T-helper 1 cell treated with Interleukin-12 subunit alpha and Interleukin-12 subunit beta and Interleukin-4 antibody, amounts not matched to agents 30 μg/mL and 1 μg/mL, for 36 hours (primary cell): ENCODE measurements around the gene DOCK2.
"Not testable (repeated sequence)": the region's sequence is repeated elsewhere in the genome, so short reads cannot be mapped to it uniquely, and the experiment has no call there.

ENCODE experiments used
- H3K27ac Mint-ChIP-seq: one replicate; pipeline ENCODE4 v1.8.0; 2021; ENCODE audit warnings: mild to moderate bottlenecking, mixed read lengths
- H3K27me3 Mint-ChIP-seq: one replicate; pipeline ENCODE4 v1.8.0; 2021; ENCODE audit warnings: low read depth, mixed read lengths
- H3K36me3 Mint-ChIP-seq: one replicate; pipeline ENCODE4 v1.8.0; 2021; ENCODE audit warnings: low read depth, mixed read lengths
- H3K4me1 Mint-ChIP-seq: one replicate; pipeline ENCODE4 v1.8.0; 2021; ENCODE audit warnings: low read depth, mixed read lengths
- H3K4me3 Mint-ChIP-seq: one replicate; pipeline ENCODE4 v1.8.0; 2021; ENCODE audit warnings: mild to moderate bottlenecking, moderate library complexity, mixed read lengths
- H3K9me3 Mint-ChIP-seq: one replicate; pipeline ENCODE4 v1.8.0; 2021; ENCODE audit warnings: mixed read lengths

The DOCK2 gene

GRCh38 chr5:169756071-169756765 is 119.1 kb downstream of the DOCK2 start:
- H3K9me3 Mint-ChIP-seq, result no peaks in the 10 kb centered on the region
- peaks cover 14% of the 10 kb centered on the region for H3K4me1 Mint-ChIP-seq
- no peaks in the 10 kb centered on the region for H3K27me3 Mint-ChIP-seq
- peaks cover 42% of the 10 kb centered on the region for H3K36me3 Mint-ChIP-seq
- H3K27ac Mint-ChIP-seq, result peak overlapping the region; percentile 15
- no peak overlapping the region for H3K4me3 Mint-ChIP-seq

DNA sequence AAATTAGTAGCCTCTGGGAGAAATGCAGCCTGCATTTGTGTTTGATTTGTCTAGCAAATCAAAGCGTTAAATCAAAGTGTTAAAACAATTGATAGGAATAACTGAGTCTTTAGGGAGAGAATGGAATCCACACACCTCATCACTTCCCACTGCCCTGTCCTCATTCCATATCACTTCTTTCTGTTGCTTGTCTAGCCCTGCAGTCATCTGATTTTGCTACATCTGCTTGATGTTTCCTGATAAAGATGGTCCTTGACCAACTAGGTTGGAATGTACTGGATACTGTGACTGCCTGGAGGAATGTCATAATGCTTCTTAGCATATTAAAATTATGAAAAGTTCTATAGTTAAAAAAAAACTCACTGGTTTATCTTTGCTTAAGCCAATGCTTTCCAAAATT is 119.9 kb downstream of the DOCK2 start:
- Mint-ChIP-seq H3K9me3 (no peaks in the 10 kb centered on the region), H3K36me3 (peaks cover 41% of the 10 kb centered on the region), H3K4me1 (peaks cover 7% of the 10 kb centered on the region), H3K27me3 (no peaks in the 10 kb centered on the region), H3K27ac (no peak overlapping the region), H3K4me3 (no peak overlapping the region)

DNA sequence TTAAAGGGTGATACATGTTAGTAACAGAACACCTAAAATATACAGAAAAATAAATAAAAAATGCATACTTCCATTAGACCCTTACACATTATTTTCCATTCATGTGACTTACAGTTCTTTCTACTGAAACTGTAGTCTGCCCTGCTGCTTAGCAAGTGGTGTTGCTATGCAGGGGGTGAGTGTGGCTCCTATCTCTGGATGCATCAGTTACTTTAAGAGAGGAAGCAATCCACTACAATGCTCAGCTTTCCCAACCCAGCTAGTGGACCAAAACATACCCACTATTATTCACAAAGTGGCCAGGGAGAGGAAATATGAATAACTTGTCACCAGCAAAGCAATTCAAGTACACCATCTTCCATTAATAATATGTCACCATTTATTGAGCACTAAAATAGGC is 121.8 kb downstream of the DOCK2 start:
- Mint-ChIP-seq H3K36me3 (peaks cover 47% of the 10 kb centered on the region), H3K4me3 (no peak overlapping the region), H3K4me1 (peaks cover 4% of the 10 kb centered on the region), H3K27me3 (no peaks in the 10 kb centered on the region), H3K27ac (no peak overlapping the region), H3K9me3 (no peaks in the 10 kb centered on the region)

DNA sequence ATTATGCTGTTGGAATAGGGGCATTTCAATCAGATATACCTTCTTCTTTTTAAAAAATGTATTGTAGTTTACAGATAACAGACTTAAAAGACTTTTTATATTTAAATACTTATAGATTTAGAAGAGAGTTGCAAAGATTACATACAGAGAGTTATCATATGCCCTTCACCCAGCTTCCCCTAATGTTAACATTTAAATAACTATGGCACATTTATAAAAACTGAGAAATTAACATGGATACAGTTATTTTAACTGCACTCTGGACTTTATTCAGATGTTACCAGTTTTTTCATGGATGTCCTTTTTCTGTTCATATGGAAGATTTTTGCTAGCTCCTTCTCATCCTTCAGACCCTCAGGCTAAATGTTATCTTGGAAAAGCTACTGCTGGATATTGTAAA is 123.2 kb downstream of the DOCK2 start:
- H3K27me3 Mint-ChIP-seq, result no peaks in the 10 kb centered on the region
- no peaks in the 10 kb centered on the region for H3K9me3 Mint-ChIP-seq
- peaks cover 4% of the 10 kb centered on the region for H3K4me1 Mint-ChIP-seq
- no peak overlapping the region for H3K4me3 Mint-ChIP-seq
- H3K36me3 Mint-ChIP-seq, result peaks cover 49% of the 10 kb centered on the region
- no peak overlapping the region for H3K27ac Mint-ChIP-seq

DNA sequence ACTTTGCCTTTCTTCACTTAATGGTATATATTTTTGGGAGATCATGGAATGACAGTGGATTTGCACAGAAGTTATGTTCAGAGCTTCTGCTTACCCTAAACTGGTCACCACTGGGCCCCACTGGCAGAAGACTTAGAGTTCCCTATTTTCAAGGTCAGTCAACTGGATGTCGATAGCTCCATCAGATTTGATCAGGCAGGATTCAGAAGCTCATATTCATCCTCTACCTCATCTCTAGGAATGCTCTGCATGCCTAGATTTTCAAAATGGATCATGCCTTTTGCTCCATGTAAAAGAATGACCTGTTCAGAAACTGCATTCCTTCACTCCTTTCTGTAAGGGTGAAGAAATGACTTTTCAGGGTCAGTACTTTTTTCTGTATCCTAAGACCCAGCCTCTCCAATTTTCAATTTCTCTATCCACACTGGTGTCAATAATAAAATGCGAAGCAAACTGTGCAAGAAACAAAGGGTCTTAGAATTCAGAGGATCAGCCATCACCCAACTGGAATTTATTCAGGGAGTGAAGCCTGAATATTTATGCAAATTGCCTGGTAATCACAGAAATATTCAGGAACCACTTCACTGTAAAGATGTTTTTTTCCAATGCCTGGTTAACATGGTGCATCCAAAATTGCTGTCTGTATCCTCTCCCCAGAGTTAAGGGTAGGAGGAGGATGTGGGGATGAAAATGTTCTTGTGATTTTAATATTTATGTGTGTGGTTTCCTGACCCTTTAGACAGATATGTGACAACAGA is 125.4 kb downstream of the DOCK2 start:
- H3K4me1 Mint-ChIP-seq, result peaks cover 2% of the 10 kb centered on the region
- H3K27ac Mint-ChIP-seq, result no peak overlapping the region
- H3K27me3 Mint-ChIP-seq, result no peaks in the 10 kb centered on the region
- no peak overlapping the region for H3K4me3 Mint-ChIP-seq
- H3K36me3 Mint-ChIP-seq, result peaks cover 57% of the 10 kb centered on the region
- no peaks in the 10 kb centered on the region for H3K9me3 Mint-ChIP-seq

DNA sequence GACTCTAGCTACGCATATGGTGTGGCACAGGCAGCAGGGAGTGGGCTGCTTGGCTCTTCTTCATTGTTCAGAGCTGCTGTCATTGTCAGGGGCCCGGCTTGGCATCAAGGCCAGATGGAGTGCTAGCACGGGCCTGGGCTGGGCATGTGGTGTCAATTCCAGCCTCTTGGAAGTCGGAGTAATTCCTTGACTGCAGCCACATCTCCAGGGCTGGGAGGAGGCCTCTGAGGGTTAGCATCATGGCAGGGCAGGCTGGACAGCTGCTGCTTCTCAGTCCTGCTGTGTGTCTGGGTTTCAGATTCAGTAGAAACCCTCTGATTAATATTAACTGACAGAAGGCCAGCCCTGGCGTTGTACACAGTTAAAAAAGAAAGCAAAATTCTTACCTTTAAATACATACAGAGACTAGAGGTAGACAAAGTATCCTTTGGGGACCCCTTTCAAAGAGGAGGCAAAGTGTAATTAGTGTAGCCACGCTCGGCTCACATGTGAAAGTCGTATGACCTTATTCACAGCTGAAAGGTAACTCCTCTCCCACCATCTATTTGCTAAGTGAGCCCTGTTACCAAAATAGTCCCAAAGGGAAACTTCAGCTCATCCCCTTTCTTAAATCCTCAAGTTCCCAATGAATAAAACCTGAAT is 126.4 kb downstream of the DOCK2 start:
- Mint-ChIP-seq H3K4me1 (peaks cover 4% of the 10 kb centered on the region), H3K36me3 (peaks cover 59% of the 10 kb centered on the region), H3K27ac (no peak overlapping the region), H3K27me3 (no peaks in the 10 kb centered on the region), H3K4me3 (no peak overlapping the region), H3K9me3 (no peaks in the 10 kb centered on the region)

- Mint-ChIP-seq H3K9me3 (no peaks in the 10 kb centered on the region), H3K27me3 (no peaks in the 10 kb centered on the region), H3K4me3 (no peak overlapping the region), H3K4me1 (peaks cover 6% of the 10 kb centered on the region), H3K27ac (no peak overlapping the region), H3K36me3 (peaks cover 62% of the 10 kb centered on the region)
Measured at GRCh38 chr5:169764018-169764378, 126.9 kb downstream of the DOCK2 start.

GRCh38 chr5:169765176-169765996 is 128.3 kb downstream of the DOCK2 start:
- Mint-ChIP-seq H3K4me3 (no peak overlapping the region), H3K9me3 (no peaks in the 10 kb centered on the region), H3K4me1 (peaks cover 6% of the 10 kb centered on the region), H3K27me3 (no peaks in the 10 kb centered on the region), H3K27ac (no peak overlapping the region), H3K36me3 (peaks cover 60% of the 10 kb centered on the region)

DNA sequence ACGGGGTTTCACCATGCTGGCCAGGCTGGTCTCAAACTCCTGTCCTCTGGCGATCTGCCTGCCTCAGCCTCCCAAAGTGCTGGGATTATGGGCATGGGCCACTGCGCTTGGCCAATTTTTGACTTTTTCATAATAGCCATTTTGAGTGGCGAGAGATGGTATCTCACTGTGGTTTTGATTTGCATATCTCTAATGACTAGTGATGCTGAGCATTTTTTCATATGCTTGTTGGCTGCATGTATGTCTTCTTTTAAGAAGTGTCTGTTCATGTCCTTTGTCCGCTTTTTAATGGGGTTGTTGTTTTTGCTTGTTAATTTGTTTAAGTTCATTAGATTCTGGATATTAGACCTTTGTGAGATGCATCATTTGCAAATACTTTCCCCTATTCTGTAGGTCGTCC is 129.9 kb downstream of the DOCK2 start:
- H3K4me1 Mint-ChIP-seq, H3K4me3 Mint-ChIP-seq, H3K9me3 Mint-ChIP-seq, H3K27ac Mint-ChIP-seq, H3K27me3 Mint-ChIP-seq: not testable (repeated sequence)
- peaks cover 52% of the 10 kb centered on the region for H3K36me3 Mint-ChIP-seq

GRCh38 chr5:169767938-169768337 is 130.9 kb downstream of the DOCK2 start:
- Mint-ChIP-seq H3K27ac (no peak overlapping the region), H3K36me3 (peaks cover 46% of the 10 kb centered on the region), H3K27me3 (no peaks in the 10 kb centered on the region), H3K4me3 (no peak overlapping the region), H3K4me1 (peaks cover 6% of the 10 kb centered on the region), H3K9me3 (no peaks in the 10 kb centered on the region)

DNA sequence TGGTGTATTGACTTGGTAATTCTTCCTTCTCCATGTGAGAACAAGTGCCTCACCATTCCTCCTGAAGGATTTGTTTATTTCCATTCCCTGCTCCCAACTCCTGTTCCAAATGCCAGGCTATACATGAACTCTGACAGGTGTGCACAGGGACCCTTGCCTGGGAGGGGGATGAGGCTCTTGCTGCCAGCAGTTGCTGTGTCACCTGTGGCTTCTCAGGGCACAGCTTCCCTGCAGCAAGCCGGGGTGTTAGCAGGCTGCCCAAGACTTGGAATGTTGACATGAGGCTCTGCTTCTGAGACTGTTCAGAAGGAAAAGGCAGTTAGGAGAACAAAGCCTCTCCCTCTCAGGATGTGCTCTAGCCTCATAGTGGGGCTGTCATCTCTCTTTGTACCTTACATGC is 131.3 kb downstream of the DOCK2 start:
- Mint-ChIP-seq H3K27me3 (no peaks in the 10 kb centered on the region), H3K4me3 (no peak overlapping the region), H3K4me1 (peaks cover 6% of the 10 kb centered on the region), H3K27ac (no peak overlapping the region), H3K9me3 (no peaks in the 10 kb centered on the region), H3K36me3 (peaks cover 42% of the 10 kb centered on the region)

DNA sequence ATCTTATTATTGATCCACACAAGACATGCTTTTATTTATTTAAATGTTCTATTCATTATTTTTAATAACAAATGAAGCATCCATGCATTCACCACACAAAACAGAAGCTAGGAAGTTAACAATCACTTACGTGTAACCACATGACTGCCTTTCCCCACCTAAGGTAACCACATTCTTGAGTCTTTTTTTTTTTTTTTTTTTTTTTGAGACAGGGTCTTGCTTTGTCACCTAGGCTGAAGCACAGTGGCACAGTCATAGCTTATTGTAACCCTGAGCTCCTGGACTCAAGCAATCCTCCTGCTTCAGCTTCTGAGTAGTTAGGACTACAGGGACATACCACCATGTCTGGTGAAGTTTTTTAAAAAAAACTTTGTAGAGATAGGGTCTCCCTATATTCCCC is 133.0 kb downstream of the DOCK2 start:
- Mint-ChIP-seq H3K27ac (no peak overlapping the region), H3K4me3 (no peak overlapping the region), H3K27me3 (no peaks in the 10 kb centered on the region), H3K9me3 (no peaks in the 10 kb centered on the region), H3K4me1 (peaks cover 6% of the 10 kb centered on the region), H3K36me3 (peaks cover 37% of the 10 kb centered on the region)

DNA sequence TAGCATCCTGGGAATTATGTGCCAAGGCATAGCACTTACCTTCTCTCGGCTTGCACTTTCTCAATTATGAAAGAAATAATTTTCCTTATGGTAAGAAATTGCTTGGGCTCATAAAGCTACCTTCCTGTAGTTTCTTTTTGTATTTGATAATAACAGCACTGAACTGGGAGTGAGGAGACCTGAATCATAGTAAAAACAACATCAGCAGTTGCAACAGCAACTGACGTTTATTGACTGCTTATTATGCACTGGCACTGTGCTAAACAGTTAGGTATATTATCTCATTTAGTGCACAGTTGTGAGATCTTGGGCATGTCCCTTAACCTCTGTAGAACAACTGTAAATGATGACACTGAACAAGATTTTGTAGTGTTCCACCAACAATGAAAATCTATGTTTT is 135.2 kb downstream of the DOCK2 start:
- Mint-ChIP-seq H3K36me3 (peaks cover 33% of the 10 kb centered on the region), H3K4me1 (peaks cover 5% of the 10 kb centered on the region), H3K27me3 (no peaks in the 10 kb centered on the region), H3K9me3 (no peaks in the 10 kb centered on the region), H3K27ac (no peak overlapping the region), H3K4me3 (no peak overlapping the region)

DNA sequence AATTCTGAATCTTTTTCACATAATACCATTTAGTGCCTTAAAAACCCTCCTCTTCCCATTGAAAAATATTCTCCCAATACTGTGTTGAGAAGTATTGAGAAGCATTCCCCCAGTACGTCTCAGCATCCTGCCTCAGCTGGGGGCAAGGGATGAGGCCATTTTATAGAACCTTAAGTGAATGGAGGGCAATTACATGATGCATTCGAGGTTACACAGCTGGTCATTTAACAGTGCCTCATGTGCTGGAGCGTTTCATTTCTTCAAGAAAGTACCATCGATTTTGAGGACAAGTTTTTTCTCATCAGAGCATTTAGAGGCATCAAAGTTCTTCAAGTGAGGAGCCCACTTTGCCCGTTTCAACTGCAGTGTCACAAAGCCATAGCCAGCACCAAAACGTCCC is 135.6 kb downstream of the DOCK2 start:
- Mint-ChIP-seq H3K36me3 (peaks cover 32% of the 10 kb centered on the region), H3K27me3 (no peaks in the 10 kb centered on the region), H3K9me3 (no peaks in the 10 kb centered on the region), H3K27ac (no peak overlapping the region), H3K4me1 (peaks cover 4% of the 10 kb centered on the region), H3K4me3 (no peak overlapping the region)
